GM19099 (cell line): ENCODE results near the gene ZC3H4.

ENCODE experiments used
- POLR2A ChIP-seq: IDR thresholded peaks from 3 replicates; pipeline ENCODE4 v1.6.1; 2011; ENCODE audit warnings: low read depth; ENCODE audit not compliant: insufficient read length; ENCODE audit errors: extremely low read depth

The ZC3H4 gene

GRCh38 chr19:47112166-47112996 is 1.2 kb downstream of the ZC3H4 start:
- TF ChIP-seq POLR2A: peak; percentile 90

GRCh38 chr19:47111682-47112165 is 1.9 kb downstream of the ZC3H4 start:
- no peak for TF ChIP-seq POLR2A

- peak; percentile 39 for TF ChIP-seq POLR2A
These were observed 2.5 kb downstream of the ZC3H4 start for GRCh38 chr19:47111006-47111621.

- TF ChIP-seq POLR2A: no peak
These were observed 3.0 kb downstream of the ZC3H4 start for GRCh38 chr19:47110521-47111005.

- peak; percentile 54 for TF ChIP-seq POLR2A
These were observed 3.8 kb downstream of the ZC3H4 start for GRCh38 chr19:47109541-47110375.

- TF ChIP-seq POLR2A: no peak
These were observed 4.4 kb downstream of the ZC3H4 start for GRCh38 chr19:47109177-47109540.

- TF ChIP-seq POLR2A: no peak
These were observed 5.4 kb downstream of the ZC3H4 start for GRCh38 chr19:47107953-47108746.

GRCh38 chr19:47107202-47107952 is 6.2 kb downstream of the ZC3H4 start:
- no peak for TF ChIP-seq POLR2A

GRCh38 chr19:47106821-47107201 is 6.8 kb downstream of the ZC3H4 start:
- TF ChIP-seq POLR2A: no peak

- no peak for TF ChIP-seq POLR2A
These were observed 7.7 kb downstream of the ZC3H4 start for GRCh38 chr19:47105874-47106273.

GRCh38 chr19:47104680-47105079 is 8.9 kb downstream of the ZC3H4 start:
- TF ChIP-seq POLR2A: no peak

GRCh38 chr19:47102346-47103060 is 11.1 kb downstream of the ZC3H4 start:
- TF ChIP-seq POLR2A: no peak

GRCh38 chr19:47100290-47100689 is 13.3 kb downstream of the ZC3H4 start:
- TF ChIP-seq POLR2A: no peak

- no peak for TF ChIP-seq POLR2A
These were observed 14.0 kb downstream of the ZC3H4 start for GRCh38 chr19:47099576-47100050.

- TF ChIP-seq POLR2A: no peak
These were observed 15.0 kb downstream of the ZC3H4 start for GRCh38 chr19:47098608-47099007.
